ENCODE measurements around the gene FGF18.

Gene FGF18

GRCh38 chr5:171424726-171425125 is 5.3 kb downstream of the FGF18 start:
- no peak for DNase-seq

GRCh38 chr5:171425596-171426244 is 6.3 kb downstream of the FGF18 start:
- DNase-seq = no peak

- no peak for DNase-seq
These were observed 6.8 kb downstream of the FGF18 start for GRCh38 chr5:171426266-171426665.

- no peak for DNase-seq
These were observed 7.2 kb downstream of the FGF18 start for GRCh38 chr5:171426680-171427079.

- DNase-seq = no peak
These were observed 8.1 kb downstream of the FGF18 start for GRCh38 chr5:171427318-171428167.

- no peak for DNase-seq
These were observed 8.8 kb downstream of the FGF18 start for GRCh38 chr5:171428168-171428696.

GRCh38 chr5:171428809-171429542 is 9.5 kb downstream of the FGF18 start:
- DNase-seq = no peak

- DNase-seq = no peak
These were observed 10.1 kb downstream of the FGF18 start for GRCh38 chr5:171429543-171429910.

- DNase-seq = no peak
These were observed 11.9 kb downstream of the FGF18 start for GRCh38 chr5:171431251-171431777.

- DNase-seq = no peak
These were observed 12.6 kb downstream of the FGF18 start for GRCh38 chr5:171432076-171432475.

- no peak for DNase-seq
These were observed 13.3 kb downstream of the FGF18 start for GRCh38 chr5:171432583-171433351.

- no peak for DNase-seq
These were observed 13.9 kb downstream of the FGF18 start for GRCh38 chr5:171433352-171433698.

GRCh38 chr5:171433982-171434676 is 14.7 kb downstream of the FGF18 start:
- DNase-seq = no peak

- DNase-seq = no peak
These were observed 15.4 kb downstream of the FGF18 start for GRCh38 chr5:171434874-171435273.

GRCh38 chr5:171435908-171436307 is 16.5 kb downstream of the FGF18 start:
- DNase-seq = no peak

GRCh38 chr5:171436804-171437285 is 17.4 kb downstream of the FGF18 start:
- DNase-seq = no peak

GRCh38 chr5:171437286-171437821 is 17.9 kb downstream of the FGF18 start:
- no peak for DNase-seq

- DNase-seq = no peak
These were observed 19.3 kb downstream of the FGF18 start for GRCh38 chr5:171438738-171439137.

GRCh38 chr5:171441246-171441791 is 21.9 kb downstream of the FGF18 start:
- no peak for DNase-seq

GRCh38 chr5:171442287-171443042 is 23.0 kb downstream of the FGF18 start:
- DNase-seq = no peak
